SU-DHL-6 (cell line): ENCODE data around the gene RXFP2.

Experiments
- H2AFZ ChIP-seq: fragments of 200-600 bp; sonication (generic); 2 replicates; pipeline ENCODE4 v1.6.1; 2014; ENCODE audit warnings: low read depth, mild to moderate bottlenecking, moderate library complexity, mixed read lengths, antibody characterized with exemption, low read length; ENCODE audit not compliant: severe bottlenecking
- H3F3A ChIP-seq: fragments of 200-600 bp; shearing (Covaris generic); 2 replicates; pipeline ENCODE4 v1.6.0; 2016; ENCODE audit warnings: antibody characterized with exemption, mild to moderate bottlenecking; ENCODE audit not compliant: insufficient read depth
- H3K27ac ChIP-seq: fragments of 200-600 bp; sonication (generic); 2 replicates; pipeline ENCODE4 v1.5.1; 2016; ENCODE audit warnings: low read depth, mild to moderate bottlenecking, low read length, moderate library complexity, mixed read lengths
- H3K27me3 ChIP-seq: fragments of 200-600 bp; sonication (generic), shearing (Covaris generic); 2 replicates; pipeline ENCODE4 v1.6.0; 2014; ENCODE audit warnings: mild to moderate bottlenecking, low read length
- H3K36me3 ChIP-seq: fragments of 200-600 bp; sonication (generic); 2 replicates; pipeline ENCODE4 v1.6.1; 2014; ENCODE audit warnings: mild to moderate bottlenecking, low read length, mixed read lengths
- H3K4me2 ChIP-seq: fragments of 300-600, 200-600 bp; shearing (Covaris generic), sonication (generic); 2 replicates; pipeline ENCODE4 v1.6.0; 2014; ENCODE audit warnings: low read length, low read depth, mild to moderate bottlenecking; ENCODE audit not compliant: poor library complexity, severe bottlenecking
- H3K4me3 ChIP-seq: fragments of 200-600 bp; sonication (generic); 2 replicates; pipeline ENCODE4 v1.5.1; 2014; ENCODE audit warnings: antibody characterized with exemption, low read length, mild to moderate bottlenecking, mixed read lengths; ENCODE audit not compliant: insufficient read depth, poor library complexity, severe bottlenecking
- H3K79me2 ChIP-seq: fragments of 200-600 bp; sonication (generic); 2 replicates; pipeline ENCODE4 v1.6.1; 2014; ENCODE audit warnings: mild to moderate bottlenecking, low read length, moderate library complexity; ENCODE audit not compliant: insufficient read depth
- H3K9ac ChIP-seq: fragments of 200-600 bp; sonication (generic); 2 replicates; pipeline ENCODE4 v1.7.0; 2014; ENCODE audit warnings: mild to moderate bottlenecking, low read length
- H3K9me2 ChIP-seq: fragments of 200-600 bp; sonication (generic); replicated peaks from 2 replicates; pipeline ENCODE4 v1.6.1; 2014; ENCODE audit warnings: low read length; ENCODE audit not compliant: insufficient read depth
- H3K9me3 ChIP-seq: fragments of 200-600 bp; sonication (generic); 2 replicates; pipeline ENCODE4 v1.6.1; 2014; ENCODE audit warnings: low read length, mixed read lengths; ENCODE audit not compliant: insufficient read depth
- H4K20me1 ChIP-seq: fragments of 200-600 bp; sonication (generic); 2 replicates; pipeline ENCODE4 v1.6.1; 2014; ENCODE audit warnings: low read depth, mild to moderate bottlenecking, antibody characterized with exemption, low read length, moderate library complexity, mixed read lengths
- CTCF ChIP-seq: fragments of 200-600 bp; sonication (generic); IDR thresholded peaks from one replicate; pipeline ENCODE4 v1.5.1; 2017; ENCODE audit warnings: antibody characterized with exemption, mild to moderate bottlenecking, low read length, moderate library complexity; ENCODE audit not compliant: insufficient read depth, poor library complexity, severe bottlenecking
- EZH2phosphoT487 ChIP-seq: fragments of 200-600 bp; sonication (generic), shearing (Covaris generic); conservative IDR thresholded peaks from 2 replicates; pipeline ENCODE4 v1.6.1; 2018; ENCODE audit warnings: mild to moderate bottlenecking, antibody characterized with exemption, low read length, moderate library complexity, mixed read lengths

Gene RXFP2

GRCh38 chr13:31797154-31797775, 57.9 kb downstream of the RXFP2 start:
- H3K9ac ChIP-seq, result no peak overlapping the region
- H2AFZ ChIP-seq, result no peak overlapping the region
- H3K36me3 ChIP-seq, result no peaks in the 10 kb centered on the region
- H3K4me3 ChIP-seq, result no peak overlapping the region
- H3K9me3 ChIP-seq, result no peaks in the 10 kb centered on the region
- TF ChIP-seq EZH2phosphoT487 (no peak), CTCF (peak; percentile 17)
- H3K27me3 ChIP-seq, result no peaks in the 10 kb centered on the region
- no peaks in the 10 kb centered on the region for H3K9me2 ChIP-seq
- H3K79me2 ChIP-seq, result no peaks in the 10 kb centered on the region
- no peaks in the 10 kb centered on the region for H4K20me1 ChIP-seq
- H3K4me2 ChIP-seq, result no peak overlapping the region
- no peaks in the 10 kb centered on the region for H3F3A ChIP-seq
- H3K27ac ChIP-seq, result no peak overlapping the region

- Histone ChIP-seq H3K9me3 (no peaks in the 10 kb centered on the region), H3K79me2 (no peaks in the 10 kb centered on the region), H4K20me1 (no peaks in the 10 kb centered on the region), H3K27me3 (no peaks in the 10 kb centered on the region), H3K9me2 (no peaks in the 10 kb centered on the region), H3K9ac (no peak overlapping the region), H3F3A (no peaks in the 10 kb centered on the region), H3K27ac (no peak overlapping the region), H3K4me2 (no peak overlapping the region), H3K36me3 (no peaks in the 10 kb centered on the region), H3K4me3 (no peak overlapping the region), H2AFZ (no peak overlapping the region)
- no peak for TF ChIP-seq EZH2phosphoT487
- no peak for TF ChIP-seq CTCF
These were observed 58.9 kb downstream of the RXFP2 start for GRCh38 chr13:31798189-31798588.

- H3F3A ChIP-seq, result no peaks in the 10 kb centered on the region
- H3K9me3 ChIP-seq, result no peaks in the 10 kb centered on the region
- no peak for TF ChIP-seq CTCF
- no peak for TF ChIP-seq EZH2phosphoT487
- H3K4me3 ChIP-seq, result no peak overlapping the region
- H3K4me2 ChIP-seq, result no peak overlapping the region
- no peaks in the 10 kb centered on the region for H4K20me1 ChIP-seq
- H3K36me3 ChIP-seq, result no peaks in the 10 kb centered on the region
- H2AFZ ChIP-seq, result no peak overlapping the region
- H3K9ac ChIP-seq, result no peak overlapping the region
- no peaks in the 10 kb centered on the region for H3K9me2 ChIP-seq
- H3K27ac ChIP-seq, result no peak overlapping the region
- no peaks in the 10 kb centered on the region for H3K79me2 ChIP-seq
- H3K27me3 ChIP-seq, result no peaks in the 10 kb centered on the region
These were observed 61.8 kb downstream of the RXFP2 start for GRCh38 chr13:31801088-31801487.
